Fibroblast of the aortic adventitia (primary cell): Measurements from ENCODE around the gene OCSTAMP. TPM values are rescaled to one million over a fixed set of nuclear protein-coding genes. Genes with fewer than 3 reads are reported as not detected.

Experiments used
- DNase-seq: peaks from one replicate; pipeline ENCODE4 v3.0.0-alpha.2; 2010; ENCODE audit warnings: low read depth
- H3K4me3 ChIP-seq: 2 replicates; pipeline ENCODE4 v1.5.1; 2011; ENCODE audit warnings: low read depth, mild to moderate bottlenecking, control low read depth, low read length, moderate library complexity
- CTCF ChIP-seq: IDR thresholded peaks from 2 replicates; pipeline ENCODE4 v1.5.1; 2011; ENCODE audit warnings: mild to moderate bottlenecking, low read length, control low read depth, inconsistent platforms; ENCODE audit not compliant: insufficient read depth
- total RNA-seq: library from RNA; depleted of rRNA; stranded (reverse); fragments of >200 nt; gene quantifications from 2 replicates; pipeline ENCODE4 v1.2.3, GENCODE V29; 2012; ENCODE audit warnings: low replicate concordance

The OCSTAMP gene
- total RNA-seq, 1 donor: not detected

GRCh38 chr20:46543959-46544358, 6.5 kb downstream of the OCSTAMP start:
- DNase-seq: no peak
- TF ChIP-seq CTCF: no peak
- H3K4me3 ChIP-seq: no peak overlapping the region

- TF ChIP-seq CTCF: no peak
- no peak for DNase-seq
- H3K4me3 ChIP-seq: no peak overlapping the region
Observed at GRCh38 chr20:46543033-46543432, 7.4 kb downstream of the OCSTAMP start.

GRCh38 chr20:46541229-46541935, 9.1 kb downstream of the OCSTAMP start:
- no peak for DNase-seq
- no peak for TF ChIP-seq CTCF
- no peak overlapping the region for H3K4me3 ChIP-seq

GRCh38 chr20:46539113-46539512, 11.3 kb downstream of the OCSTAMP start:
- H3K4me3 ChIP-seq: no peak overlapping the region
- TF ChIP-seq CTCF: no peak
- DNase-seq: no peak

GRCh38 chr20:46530640-46531039, 19.8 kb downstream of the OCSTAMP start:
- no peak for TF ChIP-seq CTCF
- DNase-seq: no peak
- no peak overlapping the region for H3K4me3 ChIP-seq

- peak; percentile 25 for DNase-seq
Observed at GRCh38 chr20:46523696-46524328, 26.6 kb downstream of the OCSTAMP start.

More at GRCh38 chr20:46523696-46524328, 26.6 kb downstream of the OCSTAMP start:
- no peak overlapping the region for H3K4me3 ChIP-seq
- TF ChIP-seq CTCF: no peak
